Fibroblast of skin of right biceps (primary cell): ENCODE data around the gene FSTL4.

Source experiments
- DNase-seq: peaks from one replicate; pipeline ENCODE4 v3.0.0-alpha.2; 2013

The FSTL4 gene

DNA sequence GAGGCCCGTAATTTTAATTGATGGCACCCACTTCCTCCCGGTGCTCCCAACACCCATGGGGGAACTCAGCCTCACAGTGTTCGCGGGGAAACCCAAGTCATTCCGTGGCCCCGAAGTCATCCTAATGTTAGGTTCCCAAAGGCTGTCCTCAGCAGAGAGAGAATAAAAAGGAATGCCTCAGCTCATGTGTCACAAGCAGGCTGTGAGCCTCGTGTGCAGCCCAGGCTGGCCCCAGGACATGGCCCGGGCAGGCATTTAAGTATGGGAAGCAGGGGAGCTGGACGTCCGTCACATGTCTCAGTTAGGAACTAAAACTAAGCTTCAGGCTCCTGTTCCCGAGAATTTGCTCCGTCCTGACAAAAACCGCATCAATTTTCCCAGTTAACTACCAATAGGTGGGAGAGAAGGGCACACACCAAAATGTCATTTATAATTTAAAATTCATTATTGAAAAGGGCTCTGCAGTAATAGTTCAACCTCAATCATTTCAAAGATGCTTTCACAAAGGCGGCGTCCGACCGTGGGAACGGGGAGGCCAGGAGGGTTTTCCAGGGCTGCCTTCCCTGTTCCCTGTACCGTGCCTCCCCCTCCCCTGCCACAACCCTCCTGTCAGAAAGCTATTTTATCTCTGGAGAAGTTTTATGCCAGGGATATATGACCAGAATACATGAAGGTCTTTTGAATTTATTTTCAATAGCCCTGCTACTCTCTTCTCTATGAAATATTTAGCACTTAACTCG, 137.3 kb downstream of the FSTL4 start:
- DNase-seq = no peak

DNA sequence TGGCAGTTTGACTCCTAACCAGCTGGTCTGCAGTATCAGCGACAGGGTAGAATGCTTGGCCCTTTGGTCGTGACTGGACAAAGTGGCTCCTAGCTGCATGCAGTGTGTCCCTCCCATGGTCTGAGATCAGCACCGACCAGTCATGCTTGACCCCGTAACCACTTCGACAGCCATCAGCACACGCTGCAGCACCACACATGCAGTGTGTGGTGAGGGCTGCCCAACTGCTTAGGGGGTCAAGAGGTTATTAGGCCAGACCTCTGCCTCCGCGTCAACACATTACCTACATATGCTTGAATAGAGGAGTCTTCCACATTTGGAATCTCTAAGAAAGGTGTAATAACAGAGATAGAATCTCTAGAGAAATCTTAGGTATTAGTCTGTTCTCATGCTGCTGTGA, 139.1 kb downstream of the FSTL4 start:
- DNase-seq = no peak

DNA sequence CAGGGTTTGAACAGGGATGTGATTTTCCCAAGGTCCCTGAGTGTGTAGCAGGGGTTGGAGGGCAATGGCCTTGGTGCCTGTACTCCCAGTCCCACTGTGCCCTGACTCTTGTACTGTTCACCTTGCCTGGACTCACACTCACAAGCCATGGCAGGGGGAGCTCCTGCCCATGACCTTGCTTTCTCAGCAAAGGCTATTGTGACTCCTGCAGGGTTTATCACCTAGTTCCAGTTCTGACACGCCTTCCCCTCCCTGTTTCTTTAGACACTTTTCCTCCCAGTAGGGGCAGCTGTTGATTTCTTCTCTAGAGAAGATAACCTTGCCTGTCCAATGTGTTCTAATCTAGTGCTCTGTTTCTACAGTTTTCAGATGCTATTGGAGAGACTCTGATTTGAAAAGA, 139.5 kb downstream of the FSTL4 start:
- no peak for DNase-seq

DNA sequence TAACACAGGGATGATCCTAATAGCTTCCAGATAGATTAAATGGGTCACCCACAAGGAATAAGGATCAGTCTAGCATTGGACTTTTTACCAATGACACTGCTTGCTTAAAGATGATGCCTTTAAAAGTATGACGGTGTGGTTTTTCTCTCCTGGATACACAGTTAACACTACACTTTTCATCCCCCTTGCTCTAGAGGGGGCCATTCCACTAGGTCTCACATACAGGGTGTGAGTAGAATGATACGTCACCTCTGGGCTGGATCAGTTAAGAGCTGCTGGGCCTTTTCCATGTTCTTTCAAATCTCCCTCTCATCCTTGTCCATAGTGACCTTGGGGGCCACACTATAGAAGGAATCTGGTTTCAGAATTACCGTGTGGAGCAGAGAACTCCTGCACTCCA, 140.6 kb downstream of the FSTL4 start:
- no peak for DNase-seq

DNA sequence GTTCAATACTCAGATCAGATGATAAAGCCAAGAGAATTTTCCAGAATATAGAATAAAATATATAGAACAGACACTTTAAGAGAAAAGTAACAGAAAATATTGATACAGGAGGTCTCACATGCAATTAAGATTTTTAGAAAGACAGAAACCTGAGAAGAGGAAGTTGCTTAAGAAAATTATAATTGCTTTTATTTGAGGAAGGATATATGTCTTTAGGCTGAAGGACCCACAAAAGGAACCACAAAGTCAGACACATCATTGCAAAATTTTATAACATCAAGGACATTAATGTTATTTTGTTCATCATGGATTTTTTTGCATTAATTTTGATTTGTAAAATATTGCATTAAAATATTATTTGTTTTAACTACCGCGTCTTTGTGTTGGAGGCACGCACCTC, 141.5 kb downstream of the FSTL4 start:
- no peak for DNase-seq

DNA sequence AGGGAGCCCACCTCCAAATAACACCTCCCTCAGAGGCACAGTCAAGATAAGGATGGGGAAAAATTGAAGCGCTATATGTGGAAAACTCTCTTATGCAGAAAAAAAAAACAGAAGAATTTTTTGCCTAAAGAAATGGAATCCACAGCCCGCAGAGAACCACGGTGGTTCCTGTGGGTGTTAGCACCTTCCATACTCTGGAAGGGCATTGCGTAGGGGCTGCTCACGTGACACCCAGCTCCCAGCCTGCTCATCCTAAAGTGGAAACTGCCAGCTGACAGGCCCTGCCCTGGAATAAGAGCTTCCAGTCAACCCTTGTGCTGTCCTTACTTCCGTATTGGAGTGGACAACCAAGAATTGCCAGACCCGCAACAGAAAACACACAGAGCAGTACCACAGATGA, 142.5 kb downstream of the FSTL4 start:
- no peak for DNase-seq

DNA sequence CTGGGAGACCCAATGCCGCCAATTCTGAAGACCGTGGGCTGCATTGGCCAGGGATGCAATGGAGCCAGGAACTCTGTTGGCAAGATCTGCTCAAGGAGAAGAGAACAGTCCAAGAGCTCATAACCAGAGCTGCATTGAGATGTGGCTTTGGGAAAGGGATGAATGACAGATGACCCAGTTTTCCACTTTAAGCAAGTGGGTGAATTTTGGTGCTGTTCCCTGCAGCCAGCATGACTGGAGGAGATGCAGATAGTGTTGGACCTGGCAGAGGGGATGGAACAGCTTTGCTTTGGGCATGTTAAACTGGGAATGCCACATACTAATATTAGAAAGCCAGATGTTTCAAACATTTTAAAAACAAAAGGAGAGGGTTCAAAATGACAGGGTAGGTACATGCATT, 143.1 kb downstream of the FSTL4 start:
- DNase-seq = no peak

DNA sequence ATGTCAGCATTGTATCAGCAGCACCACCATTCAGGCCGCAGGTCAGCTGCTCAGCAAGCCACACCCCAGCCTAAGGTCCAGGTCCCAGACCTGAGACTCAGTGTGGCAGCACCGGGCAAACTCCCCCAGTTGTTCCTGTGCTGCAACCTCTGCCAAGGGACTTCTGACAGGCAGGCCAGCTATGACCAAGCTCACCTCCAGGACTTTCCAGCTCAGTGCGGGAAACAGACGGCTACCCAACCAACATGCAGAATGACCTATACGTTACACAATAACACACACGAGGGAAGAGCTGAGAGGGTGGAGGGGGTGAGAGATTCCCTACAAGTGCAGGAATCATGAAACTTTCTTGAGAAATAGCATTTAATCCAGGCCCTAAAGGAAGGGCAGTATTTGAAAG, 143.7 kb downstream of the FSTL4 start:
- DNase-seq = no peak

DNA sequence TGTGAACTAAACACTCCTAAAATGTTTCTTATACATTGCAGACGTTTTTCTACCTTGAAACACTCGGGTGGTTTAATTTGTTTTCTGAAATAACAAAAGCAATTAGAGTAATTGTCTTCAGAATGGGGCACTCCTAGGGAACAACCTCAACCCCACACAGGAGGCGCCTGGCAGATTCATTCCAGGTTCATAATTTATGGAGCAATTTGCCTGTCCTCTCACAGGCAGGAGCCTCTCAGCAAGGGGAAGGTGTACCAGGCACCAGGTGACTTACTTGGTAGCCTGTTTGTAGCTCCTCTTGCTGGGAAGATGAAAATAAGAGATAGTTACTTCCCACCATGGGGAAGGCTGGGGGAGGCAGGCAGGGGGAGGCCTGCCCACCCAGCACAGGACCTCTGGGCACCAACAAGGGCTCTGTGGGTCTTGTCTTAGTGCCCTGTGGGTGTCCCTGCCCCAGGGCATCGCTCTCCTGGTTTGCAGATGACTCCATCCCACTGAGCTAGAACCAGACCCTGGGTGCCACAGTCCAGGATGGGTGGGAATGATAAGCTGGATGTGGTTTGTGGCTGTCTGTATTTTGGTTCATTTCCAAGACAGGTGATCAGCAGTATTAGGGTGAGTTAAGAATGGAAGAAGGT, 144.4 kb downstream of the FSTL4 start:
- no peak for DNase-seq

DNA sequence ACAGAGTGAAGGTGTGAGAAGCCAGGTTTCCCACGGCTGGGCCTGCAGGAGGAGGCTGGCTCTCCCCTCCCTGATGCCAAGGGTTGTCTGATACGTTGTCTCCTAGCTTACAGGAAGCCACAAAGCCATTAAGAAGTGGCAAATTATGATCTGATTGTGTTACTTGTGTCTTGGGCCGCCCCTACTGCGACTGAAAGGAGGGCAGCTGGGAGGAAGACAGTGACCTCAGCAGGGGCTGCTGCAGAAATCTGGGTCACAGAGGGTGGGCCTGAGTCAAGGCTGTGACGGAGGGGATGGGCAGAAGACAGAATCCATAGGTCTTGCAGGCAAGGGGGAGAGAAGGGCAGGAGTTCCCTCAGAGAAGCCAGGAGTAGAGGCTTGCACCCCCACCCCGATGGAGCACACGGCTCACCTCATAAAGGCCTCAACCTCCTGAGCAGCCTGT, 145.0 kb downstream of the FSTL4 start:
- DNase-seq = no peak

DNA sequence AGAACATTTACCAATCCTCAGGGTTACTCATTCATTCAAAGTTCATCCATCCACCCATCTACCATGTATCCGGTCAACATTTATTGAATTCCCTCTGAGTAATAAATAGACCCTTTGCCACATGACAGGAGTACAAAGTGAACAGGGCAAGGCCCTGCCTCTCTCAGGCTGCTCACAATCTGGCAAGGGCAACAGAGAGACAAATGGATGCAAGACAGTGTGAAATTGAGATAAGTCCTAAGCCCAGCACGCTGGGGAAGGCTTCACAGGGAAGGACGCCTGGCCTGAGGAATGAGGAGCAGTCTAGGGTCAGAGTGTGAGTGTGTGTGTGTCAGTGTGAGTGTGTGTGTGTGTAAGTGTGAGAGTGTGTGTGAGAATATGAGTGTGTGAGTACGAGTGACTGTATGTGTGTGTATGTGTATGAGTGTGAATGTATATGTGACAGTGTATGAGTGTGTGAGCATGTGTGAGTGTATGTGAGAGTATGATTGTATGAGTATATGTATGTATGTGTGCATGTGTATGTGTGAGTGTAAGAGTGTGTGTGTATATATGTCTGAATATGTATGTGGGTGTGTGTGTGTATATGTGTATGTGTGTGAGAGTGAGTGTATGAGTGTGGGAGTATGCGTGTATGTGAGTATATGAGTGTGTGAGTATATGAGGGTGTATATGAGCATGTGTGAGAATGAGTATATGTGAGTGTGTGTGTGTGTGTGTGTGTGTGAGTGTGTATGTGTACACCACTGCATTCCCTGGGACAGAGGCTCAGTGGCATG, 145.6 kb downstream of the FSTL4 start:
- DNase-seq = no peak

DNA sequence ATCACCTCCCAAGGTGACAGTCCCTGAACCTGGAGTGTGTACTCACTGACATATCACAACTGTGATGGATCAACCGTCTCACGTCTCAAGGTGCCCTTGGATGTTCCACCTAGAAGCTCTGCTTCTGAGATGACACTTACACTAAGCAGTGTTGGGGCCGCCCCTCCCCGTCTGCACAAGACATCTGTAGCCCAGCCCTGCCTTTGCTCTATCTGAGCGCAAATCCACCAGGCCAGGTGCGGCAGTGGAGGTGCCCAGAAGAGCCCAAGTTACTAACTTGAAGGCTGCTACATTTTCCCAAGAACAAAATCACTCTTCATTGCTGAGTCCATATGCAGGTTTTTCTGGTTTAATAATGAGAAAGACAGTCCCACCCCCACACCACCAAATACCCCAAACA, 148.3 kb downstream of the FSTL4 start:
- DNase-seq = no peak

DNA sequence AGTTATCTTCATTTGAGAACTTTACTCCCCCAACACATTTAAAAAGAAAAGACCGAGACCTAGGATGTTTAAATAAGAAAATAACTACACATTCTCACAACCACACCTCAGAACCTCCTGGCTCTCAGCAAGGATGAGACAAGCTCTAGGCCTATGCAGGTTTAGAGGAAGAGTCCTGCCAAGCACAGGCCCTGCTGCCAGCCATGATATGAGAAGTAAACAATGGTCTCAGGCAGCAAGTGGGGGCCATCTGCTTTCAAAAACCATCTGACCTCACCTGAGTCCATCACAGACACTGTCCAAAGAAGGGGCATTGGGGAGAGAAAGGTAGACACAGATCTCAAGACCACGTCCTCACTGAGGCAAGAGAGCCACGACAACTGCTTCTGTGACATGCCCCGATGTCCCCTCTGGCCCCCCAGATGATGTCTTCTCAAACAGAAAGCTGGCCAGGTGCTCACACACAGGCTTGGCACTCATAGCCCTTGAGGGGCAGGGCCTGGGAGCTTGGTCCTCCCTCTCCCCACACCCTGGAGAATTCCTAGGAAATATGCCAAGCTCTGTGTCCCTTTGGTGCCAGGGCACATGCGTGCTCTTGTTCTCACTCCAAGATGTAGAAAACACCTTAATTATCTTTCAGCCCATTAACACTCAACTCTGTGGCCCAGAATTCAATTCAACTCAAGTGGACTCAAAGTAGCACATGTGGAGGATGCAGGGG, 150.4 kb downstream of the FSTL4 start:
- DNase-seq = no peak

DNA sequence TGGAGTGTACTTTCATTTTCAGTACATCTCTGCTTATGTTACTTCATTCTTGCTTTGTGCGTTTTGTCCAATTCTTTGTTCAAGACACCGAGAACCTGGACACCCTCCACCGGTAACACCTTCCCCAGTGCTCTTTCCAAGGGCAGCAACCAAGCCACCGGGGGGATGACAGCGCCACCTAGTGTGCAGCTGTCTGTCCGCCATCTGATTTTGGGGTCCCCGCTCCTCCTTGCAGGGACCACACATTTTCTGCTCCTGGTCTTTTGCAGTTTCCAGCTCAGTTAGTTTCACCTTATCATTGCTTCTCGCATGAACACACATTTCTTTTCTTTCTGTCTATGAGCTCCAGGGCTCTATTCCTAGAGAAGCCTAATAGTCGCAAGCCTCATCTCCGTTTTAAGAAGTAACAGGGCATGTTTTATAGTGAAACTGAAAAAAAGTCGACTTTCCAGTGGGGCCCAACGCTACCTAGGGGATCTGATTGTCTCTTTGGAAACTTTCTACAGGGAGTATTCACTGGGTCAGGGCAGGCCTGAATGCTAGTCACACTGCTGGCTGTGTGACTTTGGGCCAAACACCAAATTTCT, 152.1 kb downstream of the FSTL4 start:
- DNase-seq = peak; percentile 4

DNA sequence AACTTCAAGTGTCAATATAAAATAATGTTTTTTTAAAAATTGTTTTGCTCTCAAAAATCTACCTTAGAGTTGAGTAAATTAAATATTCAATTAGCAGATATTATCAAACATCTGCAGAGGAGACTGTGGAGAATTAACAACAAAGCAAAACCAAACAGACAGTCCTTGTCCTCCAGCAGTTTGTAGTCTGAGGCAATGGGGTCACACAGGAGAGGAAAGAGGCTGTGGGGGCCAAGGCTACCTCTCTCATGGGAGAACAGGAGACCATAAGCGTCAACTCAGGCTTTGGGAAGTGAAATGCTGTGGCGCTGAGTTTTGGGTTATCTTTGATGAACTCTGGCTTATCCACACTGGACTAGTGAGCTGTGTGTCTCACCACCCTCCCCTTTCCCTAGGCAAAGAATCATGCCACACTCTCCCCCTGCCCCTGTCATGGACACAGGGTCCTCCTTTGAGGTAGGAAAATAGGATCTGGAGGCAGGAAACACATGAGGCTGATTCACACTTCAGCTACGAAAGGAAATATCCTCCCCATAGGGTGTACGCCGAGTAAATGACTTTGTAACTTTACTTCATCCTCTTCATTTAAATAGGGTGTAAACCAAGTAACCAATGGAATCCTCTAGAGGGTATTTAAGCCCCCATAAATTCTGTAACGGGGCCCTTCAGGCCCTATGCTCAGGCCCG, 152.7 kb downstream of the FSTL4 start:
- DNase-seq = no peak

DNA sequence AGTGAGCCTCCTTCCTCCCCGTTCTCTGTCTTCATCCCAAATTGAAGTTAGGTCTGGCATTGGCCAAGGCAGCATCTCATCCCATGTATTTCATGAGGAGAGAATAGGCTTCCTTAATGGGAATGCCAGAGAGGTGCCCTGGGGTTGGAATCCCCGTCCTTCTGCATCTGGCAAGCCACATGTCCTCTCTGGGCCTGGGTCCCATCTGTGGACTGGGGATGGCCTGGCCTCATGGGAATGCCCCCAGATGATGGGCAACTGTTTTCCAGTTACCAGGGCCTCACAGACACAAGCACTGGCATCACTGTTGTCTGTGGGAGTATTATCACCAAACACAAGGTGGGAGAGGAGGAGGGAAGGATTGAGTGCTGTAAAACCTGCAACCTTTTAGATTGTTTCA, 153.9 kb downstream of the FSTL4 start:
- no peak for DNase-seq

DNA sequence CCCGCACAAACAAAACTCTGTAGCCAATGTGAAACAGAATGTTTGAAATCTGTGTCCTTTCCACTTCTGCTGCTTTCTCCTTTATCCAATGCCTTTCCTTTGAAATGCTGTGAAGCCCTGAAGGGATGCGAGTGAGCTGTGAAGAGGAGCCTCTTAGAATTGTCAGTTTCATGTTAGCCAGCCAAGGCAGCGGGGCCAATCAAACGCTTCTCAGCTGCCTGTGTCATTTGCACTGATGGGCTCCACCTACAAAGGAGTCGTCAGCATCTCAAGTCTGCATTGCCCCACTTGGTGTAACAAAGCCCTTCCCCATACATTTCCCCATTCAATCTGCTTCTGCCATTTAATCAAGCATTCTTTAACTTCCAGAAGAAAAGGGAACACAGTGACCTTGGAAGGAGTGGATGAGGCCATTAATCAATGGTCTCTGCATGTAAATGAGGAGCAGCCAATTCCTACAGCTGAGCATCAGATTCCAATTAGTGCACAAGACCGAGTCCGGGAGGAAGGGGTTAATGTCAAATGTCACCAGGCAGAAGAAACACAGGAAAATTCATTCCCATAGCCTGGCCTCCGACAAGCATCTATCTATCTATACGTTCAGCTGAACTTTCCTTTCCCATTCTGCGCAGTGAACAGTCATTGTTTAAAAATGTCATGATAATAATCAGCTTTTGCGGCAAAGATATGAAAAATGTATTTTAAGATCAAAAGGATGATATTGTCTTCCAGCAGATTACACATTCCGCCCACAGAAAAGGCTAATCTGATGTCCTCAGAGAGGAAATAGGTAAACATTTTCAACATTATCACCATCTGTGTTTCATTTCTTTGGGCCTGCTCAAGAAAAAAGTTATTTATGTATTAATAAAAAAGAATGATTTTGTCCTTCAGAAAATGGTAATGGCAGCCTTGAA, 154.6 kb downstream of the FSTL4 start:
- DNase-seq = peak; percentile 28

DNA sequence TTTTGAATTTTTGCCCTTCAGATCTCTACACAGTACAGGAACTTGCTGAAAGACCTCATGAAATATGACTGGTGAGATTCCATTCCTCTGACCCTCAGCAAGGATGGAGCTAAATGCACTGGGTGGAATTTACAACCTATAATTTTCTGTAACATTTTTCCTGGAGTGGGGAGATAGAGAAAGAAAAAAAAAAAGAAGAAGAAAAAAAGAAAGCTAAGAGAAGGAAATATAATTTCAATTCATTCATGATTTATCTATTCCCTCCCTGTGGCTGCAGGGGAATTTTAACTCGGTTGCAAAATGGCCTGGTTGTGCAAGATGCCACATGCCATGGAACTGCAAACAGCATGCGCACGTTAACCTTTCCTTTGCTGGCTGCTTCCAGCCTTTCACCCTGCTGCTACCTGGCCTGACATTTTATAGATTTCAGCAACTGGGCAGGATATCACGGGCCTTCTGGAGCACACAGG, 155.4 kb downstream of the FSTL4 start:
- peak; percentile 41 for DNase-seq

DNA sequence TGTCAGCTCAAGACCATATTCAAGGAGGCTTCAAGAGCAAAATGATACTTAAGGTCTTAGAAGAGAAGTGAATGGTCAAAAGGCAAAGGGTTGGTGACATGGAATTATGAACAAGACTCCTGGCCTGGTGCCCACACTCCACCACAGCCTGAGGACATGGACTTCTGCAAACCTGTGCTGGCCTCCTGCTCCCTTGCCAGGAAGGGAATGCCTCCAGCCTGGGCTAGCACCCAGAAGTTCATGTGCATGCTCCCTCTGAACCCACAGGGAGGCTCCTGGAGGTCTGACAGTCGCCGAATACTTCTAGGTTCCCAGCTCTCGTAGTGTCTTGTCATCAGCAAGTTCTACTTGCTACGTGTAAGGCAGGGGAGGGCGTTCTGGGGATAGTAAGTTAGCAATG, 156.7 kb downstream of the FSTL4 start:
- no peak for DNase-seq

DNA sequence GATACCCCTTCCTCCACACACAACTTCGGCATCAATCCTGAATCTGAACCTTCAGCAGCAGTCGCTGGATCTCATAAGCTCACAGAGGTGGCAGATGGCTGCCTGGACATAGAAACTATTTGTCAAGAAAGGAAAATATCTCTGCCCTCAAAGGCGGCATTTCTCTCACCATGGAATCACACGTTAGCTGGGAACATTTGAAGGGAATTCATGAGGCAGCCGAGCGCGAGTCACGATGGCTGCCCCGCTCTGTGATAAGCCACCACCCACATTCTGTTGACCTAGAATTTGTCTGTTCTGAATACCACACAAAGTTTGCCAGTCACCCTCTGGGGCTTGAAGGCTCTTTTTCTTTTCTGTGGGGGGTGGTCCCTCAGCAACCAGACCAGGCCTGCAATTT, 157.9 kb downstream of the FSTL4 start:
- no peak for DNase-seq

DNA sequence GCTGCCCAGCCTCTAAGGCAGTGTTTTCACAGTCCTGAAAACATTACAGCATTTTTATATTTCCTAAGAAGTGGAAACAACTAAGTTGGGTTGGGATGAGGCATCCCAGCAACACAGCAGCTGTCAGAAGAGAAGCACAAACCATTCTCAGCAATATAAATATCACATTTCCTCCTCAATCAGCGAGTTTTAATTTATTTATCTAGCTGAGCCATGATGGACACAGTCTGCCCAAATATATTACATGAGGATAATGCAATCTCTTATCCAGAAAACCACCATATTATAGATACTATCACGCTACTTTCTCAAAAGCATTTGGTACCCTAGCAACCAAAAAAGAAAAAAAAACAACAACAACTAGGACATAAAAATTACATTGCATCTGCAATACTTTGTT, 158.5 kb downstream of the FSTL4 start:
- no peak for DNase-seq
